ENCODE results near the gene RABGGTA.

The RABGGTA gene

DNA sequence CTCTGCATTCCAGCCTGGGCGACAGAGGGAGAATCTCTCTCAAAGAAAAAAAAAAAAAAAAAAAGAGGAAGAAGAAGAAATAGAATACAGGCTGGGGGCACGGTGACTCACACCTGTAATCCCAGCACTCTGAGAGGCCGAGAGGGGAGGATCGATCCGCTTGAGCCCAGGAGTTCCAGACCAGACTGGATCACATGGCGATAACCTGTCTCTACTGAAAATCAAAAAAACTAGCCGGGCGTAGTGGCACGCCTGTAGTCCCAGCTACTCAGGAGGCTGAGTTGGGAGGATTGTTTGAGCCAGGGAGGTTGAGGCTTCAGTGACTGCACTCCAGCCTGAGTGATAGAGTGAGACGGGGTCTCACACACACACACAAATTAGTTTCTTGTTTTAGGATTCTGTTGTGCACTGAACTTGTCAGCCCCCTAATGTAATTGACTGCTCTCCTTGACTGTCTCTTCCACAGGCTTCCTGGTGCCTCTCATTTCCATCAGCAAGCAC, 28.0 kb downstream of the RABGGTA start:
- TF ChIP-seq POLR2AphosphoS5 (IDR thresholded peaks at IDR 0.05; ENCODE audit: low read depth, low read length) (no peak), TAF1 (IDR thresholded peaks at IDR 0.05; ENCODE audit: borderline replicate concordance, insufficient read depth, low read length) (no peak), FOXP2 (optimal IDR thresholded peaks at IDR 0.05; ENCODE audit: borderline replicate concordance, extremely low read depth, extremely low read length, insufficient read depth) (no peak), SIN3A (IDR thresholded peaks at IDR 0.05; ENCODE audit: borderline replicate concordance, insufficient read depth, low read length) (no peak)
- TF ChIP-seq, protein P1, sequence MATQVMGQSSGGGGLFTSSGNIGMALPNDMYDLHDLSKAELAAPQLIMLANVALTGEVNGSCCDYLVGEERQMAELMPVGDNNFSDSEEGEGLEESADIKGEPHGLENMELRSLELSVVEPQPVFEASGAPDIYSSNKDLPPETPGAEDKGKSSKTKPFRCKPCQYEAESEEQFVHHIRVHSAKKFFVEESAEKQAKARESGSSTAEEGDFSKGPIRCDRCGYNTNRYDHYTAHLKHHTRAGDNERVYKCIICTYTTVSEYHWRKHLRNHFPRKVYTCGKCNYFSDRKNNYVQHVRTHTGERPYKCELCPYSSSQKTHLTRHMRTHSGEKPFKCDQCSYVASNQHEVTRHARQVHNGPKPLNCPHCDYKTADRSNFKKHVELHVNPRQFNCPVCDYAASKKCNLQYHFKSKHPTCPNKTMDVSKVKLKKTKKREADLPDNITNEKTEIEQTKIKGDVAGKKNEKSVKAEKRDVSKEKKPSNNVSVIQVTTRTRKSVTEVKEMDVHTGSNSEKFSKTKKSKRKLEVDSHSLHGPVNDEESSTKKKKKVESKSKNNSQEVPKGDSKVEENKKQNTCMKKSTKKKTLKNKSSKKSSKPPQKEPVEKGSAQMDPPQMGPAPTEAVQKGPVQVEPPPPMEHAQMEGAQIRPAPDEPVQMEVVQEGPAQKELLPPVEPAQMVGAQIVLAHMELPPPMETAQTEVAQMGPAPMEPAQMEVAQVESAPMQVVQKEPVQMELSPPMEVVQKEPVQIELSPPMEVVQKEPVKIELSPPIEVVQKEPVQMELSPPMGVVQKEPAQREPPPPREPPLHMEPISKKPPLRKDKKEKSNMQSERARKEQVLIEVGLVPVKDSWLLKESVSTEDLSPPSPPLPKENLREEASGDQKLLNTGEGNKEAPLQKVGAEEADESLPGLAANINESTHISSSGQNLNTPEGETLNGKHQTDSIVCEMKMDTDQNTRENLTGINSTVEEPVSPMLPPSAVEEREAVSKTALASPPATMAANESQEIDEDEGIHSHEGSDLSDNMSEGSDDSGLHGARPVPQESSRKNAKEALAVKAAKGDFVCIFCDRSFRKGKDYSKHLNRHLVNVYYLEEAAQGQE (IDR thresholded peaks at IDR 0.05; ENCODE audit: insufficient read depth in 1 of 2, low read depth in 2 of 2, low read length in 2 of 2) = no peak

DNA sequence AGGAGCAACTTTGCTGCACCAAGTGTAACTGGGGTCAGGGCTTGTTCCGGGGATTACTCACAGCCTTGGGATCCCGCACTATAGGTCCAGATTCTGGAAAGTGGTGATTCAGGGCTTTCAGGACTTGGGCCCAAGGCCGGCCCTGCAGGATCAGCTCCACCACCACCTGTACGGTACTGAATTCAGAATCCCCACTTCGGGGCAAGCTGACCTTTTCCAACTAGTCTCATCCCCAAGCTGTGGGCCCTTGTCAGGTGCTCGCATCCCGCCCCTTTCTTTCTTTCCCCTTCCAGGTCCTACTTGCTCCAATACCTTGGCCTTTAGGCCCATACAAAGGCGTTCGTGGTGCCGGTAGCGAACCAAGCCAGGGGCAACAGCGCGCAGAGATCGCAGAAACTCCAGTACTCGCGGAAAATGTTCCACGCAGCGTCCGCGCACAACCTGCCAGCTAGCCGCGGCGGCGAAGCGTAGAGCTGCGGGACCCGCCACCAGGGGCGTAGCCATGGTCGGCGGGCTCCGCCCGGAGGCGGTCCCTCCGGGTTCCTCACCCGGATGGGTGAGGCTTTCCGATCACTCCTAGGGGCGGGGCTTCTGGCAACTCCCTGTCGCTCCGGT, 29.5 kb downstream of the RABGGTA start:
- TF ChIP-seq, protein P1 (IDR thresholded peaks at IDR 0.05; ENCODE audit: insufficient read depth in 1 of 2, low read depth in 2 of 2, low read length in 2 of 2) = no peak
- no peak for TF ChIP-seq SIN3A (IDR thresholded peaks at IDR 0.05; ENCODE audit: borderline replicate concordance, insufficient read depth, low read length)
- TF ChIP-seq POLR2AphosphoS5 (IDR thresholded peaks at IDR 0.05; ENCODE audit: low read depth, low read length) = no peak
- no peak for TF ChIP-seq FOXP2 (optimal IDR thresholded peaks at IDR 0.05; ENCODE audit: borderline replicate concordance, extremely low read depth, extremely low read length, insufficient read depth)
- no peak for TF ChIP-seq TAF1 (IDR thresholded peaks at IDR 0.05; ENCODE audit: borderline replicate concordance, insufficient read depth, low read length)

DNA sequence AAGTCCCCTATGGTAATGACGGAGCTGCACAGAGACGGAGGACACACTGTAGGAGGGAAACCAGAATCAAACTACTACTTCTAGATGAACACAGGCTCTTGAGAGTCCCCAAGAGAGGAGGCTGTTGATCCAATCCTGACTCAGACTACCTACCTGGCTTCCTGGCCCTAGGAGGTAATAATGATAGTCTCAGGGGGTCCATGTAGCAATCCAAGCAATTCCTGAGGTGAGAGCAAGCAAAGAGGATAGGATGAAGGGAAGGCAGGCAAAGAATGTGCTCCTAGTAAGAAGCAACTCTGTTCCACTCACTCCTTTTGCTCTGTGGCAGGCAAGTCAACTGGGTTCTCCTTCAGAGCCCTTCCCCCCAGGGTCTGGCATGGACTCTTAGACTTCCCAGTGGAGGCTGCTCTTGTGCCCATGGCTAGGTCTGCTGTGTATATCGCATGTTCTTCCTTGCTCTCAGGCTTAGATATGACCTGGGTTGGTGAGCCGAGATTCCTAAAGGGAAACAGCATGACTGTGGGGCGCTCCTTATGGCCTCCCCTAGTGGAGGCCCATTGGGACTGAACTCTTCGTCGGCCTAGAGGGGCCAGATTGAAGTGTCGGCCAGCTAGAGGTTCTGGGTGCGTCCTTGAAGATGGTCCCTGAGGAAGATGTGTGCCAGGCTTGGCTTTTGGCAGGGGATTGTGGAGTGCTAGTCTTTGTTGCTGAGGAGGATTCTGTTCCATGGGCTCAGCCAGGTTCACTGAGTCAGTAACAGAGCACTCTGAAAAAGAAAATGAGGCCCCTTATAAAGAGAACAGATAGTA, 31.1 kb downstream of the RABGGTA start:
- no peak for TF ChIP-seq SIN3A (IDR thresholded peaks at IDR 0.05; ENCODE audit: borderline replicate concordance, insufficient read depth, low read length)
- no peak for TF ChIP-seq FOXP2 (optimal IDR thresholded peaks at IDR 0.05; ENCODE audit: borderline replicate concordance, extremely low read depth, extremely low read length, insufficient read depth)
- TF ChIP-seq TAF1 (IDR thresholded peaks at IDR 0.05; ENCODE audit: borderline replicate concordance, insufficient read depth, low read length) = no peak
- no peak for TF ChIP-seq POLR2AphosphoS5 (IDR thresholded peaks at IDR 0.05; ENCODE audit: low read depth, low read length)
- TF ChIP-seq, protein P1 (IDR thresholded peaks at IDR 0.05; ENCODE audit: insufficient read depth in 1 of 2, low read depth in 2 of 2, low read length in 2 of 2) = no peak

DNA sequence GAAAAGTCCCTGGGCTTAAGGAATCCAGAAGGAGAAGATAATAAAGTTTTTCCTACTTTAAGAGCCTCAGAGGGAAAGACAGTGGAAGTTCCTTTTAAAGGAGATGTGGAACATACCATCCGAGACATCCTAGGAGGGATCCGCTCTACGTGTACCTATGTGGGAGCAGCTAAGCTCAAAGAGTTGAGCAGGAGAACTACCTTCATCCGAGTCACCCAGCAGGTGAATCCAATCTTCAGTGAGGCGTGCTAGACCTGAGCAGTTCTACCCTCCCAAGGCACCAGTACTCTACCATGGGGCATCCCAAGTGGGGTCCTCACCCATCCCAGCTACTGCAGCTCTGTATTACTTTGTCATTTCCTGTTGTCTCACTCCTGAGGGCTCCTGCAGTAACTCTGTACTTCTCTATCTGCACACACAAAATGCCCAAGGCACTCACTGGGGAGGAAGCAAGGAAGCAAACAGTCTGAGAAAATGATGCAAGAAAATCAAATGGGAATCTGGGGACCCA, 32.8 kb downstream of the RABGGTA start:
- no peak for TF ChIP-seq FOXP2 (optimal IDR thresholded peaks at IDR 0.05; ENCODE audit: borderline replicate concordance, extremely low read depth, extremely low read length, insufficient read depth)
- TF ChIP-seq POLR2AphosphoS5 (IDR thresholded peaks at IDR 0.05; ENCODE audit: low read depth, low read length) = no peak
- TF ChIP-seq, protein P1 (IDR thresholded peaks at IDR 0.05; ENCODE audit: insufficient read depth in 1 of 2, low read depth in 2 of 2, low read length in 2 of 2) = no peak
- TF ChIP-seq TAF1 (IDR thresholded peaks at IDR 0.05; ENCODE audit: borderline replicate concordance, insufficient read depth, low read length) = no peak
- no peak for TF ChIP-seq SIN3A (IDR thresholded peaks at IDR 0.05; ENCODE audit: borderline replicate concordance, insufficient read depth, low read length)

All from PFSK-1 (cell line).